ENCODE measurements around the gene OR11A1.

Gene OR11A1

DNA sequence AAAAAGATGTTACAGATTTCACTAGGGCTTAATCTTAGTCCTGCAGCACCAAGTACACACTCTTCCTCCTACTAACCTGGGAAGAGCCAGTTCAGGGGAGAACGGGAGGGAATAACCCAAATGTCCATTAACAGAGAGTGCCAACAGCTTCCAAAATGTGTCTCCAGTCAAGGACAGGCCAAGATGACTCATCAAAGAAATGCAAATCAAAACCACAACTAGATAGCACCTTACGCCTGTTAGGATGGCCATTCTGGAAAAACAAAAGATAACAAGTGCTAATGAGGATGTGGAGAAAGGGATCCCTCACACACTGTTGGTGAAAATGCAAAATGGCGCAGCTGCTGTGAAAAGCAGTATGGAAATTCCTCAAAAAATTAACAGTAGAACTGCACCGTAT, 34.7 kb upstream of the OR11A1 start:
- no peak overlapping the region for H3K4me3 ChIP-seq (ENCODE audit: low read depth, low read length)
- TF ChIP-seq CTCF (conservative IDR thresholded peaks at IDR 0.05; ENCODE audit: low read depth, low read length): no peak
- DNase-seq (ENCODE audit: low read depth): no peak

DNA sequence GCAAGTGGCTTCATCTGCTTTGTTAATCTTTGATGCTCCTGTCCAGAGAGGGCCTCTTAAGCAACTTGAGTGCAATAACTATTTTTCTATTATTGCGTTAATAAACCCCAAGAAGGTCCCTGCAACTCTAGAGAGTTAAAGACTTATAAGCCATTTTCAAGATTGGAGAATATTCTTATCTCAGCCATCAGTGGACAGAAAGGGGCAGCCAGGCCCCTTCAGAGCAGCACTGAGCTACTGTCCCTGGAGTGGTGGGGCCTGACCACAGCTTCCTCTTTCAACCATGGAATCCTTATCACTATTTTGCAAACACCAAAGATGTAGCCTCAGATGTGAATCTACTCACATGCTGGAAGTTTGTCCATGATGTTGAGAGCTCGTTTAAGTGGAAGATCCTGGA, 33.7 kb upstream of the OR11A1 start:
- DNase-seq (ENCODE audit: low read depth): no peak
- TF ChIP-seq CTCF (conservative IDR thresholded peaks at IDR 0.05; ENCODE audit: low read depth, low read length): no peak
- H3K4me3 ChIP-seq (ENCODE audit: low read depth, low read length): no peak overlapping the region

GRCh38 chr6:29490055-29490454, 33.2 kb upstream of the OR11A1 start:
- DNase-seq (ENCODE audit: low read depth): no peak
- TF ChIP-seq CTCF (conservative IDR thresholded peaks at IDR 0.05; ENCODE audit: low read depth, low read length): no peak

DNA sequence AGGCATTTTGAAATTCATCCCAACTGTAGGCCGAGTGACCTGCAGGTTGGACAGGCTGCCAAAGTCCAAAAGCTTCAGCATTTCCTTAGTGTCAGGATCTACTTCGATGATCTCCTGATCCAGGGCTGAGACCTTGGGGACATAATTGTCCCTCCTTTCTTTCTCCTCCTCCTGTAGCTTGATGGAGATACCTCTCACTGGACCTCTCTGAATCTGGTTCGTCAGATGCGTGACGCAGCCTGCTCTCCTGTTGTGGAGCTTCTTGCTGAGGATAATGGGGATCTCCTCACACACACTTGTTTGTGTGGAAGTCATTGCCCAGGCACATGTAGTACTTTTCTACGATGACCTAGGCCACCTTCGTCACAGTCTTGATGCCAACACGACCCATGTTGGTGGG, 32.4 kb upstream of the OR11A1 start:
- DNase-seq (ENCODE audit: low read depth): no peak
- H3K4me3 ChIP-seq (ENCODE audit: low read depth, low read length): no peak overlapping the region
- TF ChIP-seq CTCF (conservative IDR thresholded peaks at IDR 0.05; ENCODE audit: low read depth, low read length): no peak

More at GRCh38 chr6:29490055-29490454, 33.2 kb upstream of the OR11A1 start:
- no peak overlapping the region for H3K4me3 ChIP-seq (ENCODE audit: low read depth, low read length)

DNA sequence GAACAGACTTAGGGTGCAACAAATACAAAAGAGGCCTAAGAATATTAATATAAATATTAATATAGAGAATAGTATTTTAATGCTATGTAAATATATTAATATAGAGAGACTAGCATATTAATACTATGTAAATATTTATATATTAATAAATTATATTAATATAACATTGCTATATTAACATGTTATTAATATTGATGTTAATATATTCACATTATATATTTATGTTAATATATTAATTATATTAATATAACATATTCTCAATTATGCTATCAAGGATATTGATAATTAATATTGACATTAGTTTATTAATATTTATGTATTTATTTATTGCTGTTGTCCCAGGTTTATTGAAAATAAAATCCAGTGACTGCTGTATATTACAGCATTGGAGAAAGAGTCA, 32.0 kb upstream of the OR11A1 start:
- no peak for TF ChIP-seq CTCF (conservative IDR thresholded peaks at IDR 0.05; ENCODE audit: low read depth, low read length)
- H3K4me3 ChIP-seq (ENCODE audit: low read depth, low read length): no peak overlapping the region
- no peak for DNase-seq (ENCODE audit: low read depth)

- DNase-seq (ENCODE audit: low read depth): no peak
- no peak for TF ChIP-seq CTCF (conservative IDR thresholded peaks at IDR 0.05; ENCODE audit: low read depth, low read length)
- H3K4me3 ChIP-seq (ENCODE audit: low read depth, low read length): no peak within 1 kb of the TSS
Observed at GRCh38 chr6:29487660-29488059, 30.8 kb upstream of the OR11A1 start, which contains the start of gene MAS1L. Gene MAS1L, minus strand, starts transcription at chr6:29487956. Its CDS starts 54 bp downstream, at chr6:29487902.

GRCh38 chr6:29487131-29487530, 30.3 kb upstream of the OR11A1 start:
- DNase-seq (ENCODE audit: low read depth): no peak
- no peak for TF ChIP-seq CTCF (conservative IDR thresholded peaks at IDR 0.05; ENCODE audit: low read depth, low read length)

More at GRCh38 chr6:29487131-29487530, 30.3 kb upstream of the OR11A1 start:
- H3K4me3 ChIP-seq (ENCODE audit: low read depth, low read length): no peak overlapping the region
